DMS53 treated with DMSO at 0.1 percent for 48 hours (cell line): ENCODE results near the gene SLC43A2.
"Not testable (repeated sequence)": the region's sequence is repeated elsewhere in the genome, so short reads cannot be mapped to it uniquely, and the experiment has no call there.

ENCODE experiments used
- DNase-seq: peaks from one replicate; lab custom pipeline; 2025; ENCODE audit not compliant: unreplicated experiment; lab: John Stamatoyannopoulos, UW

Gene SLC43A2

DNA sequence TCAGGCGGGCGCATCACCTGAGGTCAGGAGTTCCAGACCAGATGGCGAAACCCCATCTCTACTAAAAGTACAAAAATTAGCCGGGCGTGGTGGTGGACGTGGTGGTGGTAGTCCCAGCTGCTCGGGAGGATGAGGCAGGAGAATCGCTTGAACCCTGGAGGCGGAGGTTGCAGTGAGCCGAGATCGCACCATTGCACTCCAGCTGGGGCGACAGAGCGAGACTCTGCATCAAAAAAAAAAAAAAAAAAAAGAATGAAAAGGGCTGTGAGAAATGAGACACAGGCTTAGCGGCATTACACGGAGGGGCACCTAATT, 65.2 kb downstream of the SLC43A2 start:
- DNase-seq, result not testable (repeated sequence)

DNA sequence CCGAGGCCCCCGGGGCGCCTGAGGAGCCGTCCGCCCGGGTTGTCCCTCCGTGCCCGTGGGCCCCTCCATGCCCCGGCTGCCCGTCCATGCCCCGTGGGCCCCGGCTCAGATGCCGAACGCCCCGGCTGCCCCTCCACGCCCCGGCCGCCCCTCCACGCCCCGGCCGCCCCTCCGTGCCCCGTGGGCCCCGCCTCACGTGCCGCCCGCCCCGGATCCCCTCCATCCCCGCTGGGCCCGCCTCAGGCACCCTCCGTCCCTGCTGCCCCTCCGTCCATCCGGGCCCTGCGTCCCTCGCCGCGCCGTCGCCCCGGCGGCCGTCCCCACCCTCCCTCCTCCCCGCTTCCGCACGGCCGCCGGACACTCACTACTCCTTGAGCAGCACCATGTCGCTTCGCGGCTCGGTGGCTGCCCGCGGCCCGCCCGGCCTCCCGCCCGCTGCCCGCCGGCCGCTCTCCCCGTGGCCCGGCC, 66.4 kb downstream of the SLC43A2 start:
- no peak for DNase-seq

DNA sequence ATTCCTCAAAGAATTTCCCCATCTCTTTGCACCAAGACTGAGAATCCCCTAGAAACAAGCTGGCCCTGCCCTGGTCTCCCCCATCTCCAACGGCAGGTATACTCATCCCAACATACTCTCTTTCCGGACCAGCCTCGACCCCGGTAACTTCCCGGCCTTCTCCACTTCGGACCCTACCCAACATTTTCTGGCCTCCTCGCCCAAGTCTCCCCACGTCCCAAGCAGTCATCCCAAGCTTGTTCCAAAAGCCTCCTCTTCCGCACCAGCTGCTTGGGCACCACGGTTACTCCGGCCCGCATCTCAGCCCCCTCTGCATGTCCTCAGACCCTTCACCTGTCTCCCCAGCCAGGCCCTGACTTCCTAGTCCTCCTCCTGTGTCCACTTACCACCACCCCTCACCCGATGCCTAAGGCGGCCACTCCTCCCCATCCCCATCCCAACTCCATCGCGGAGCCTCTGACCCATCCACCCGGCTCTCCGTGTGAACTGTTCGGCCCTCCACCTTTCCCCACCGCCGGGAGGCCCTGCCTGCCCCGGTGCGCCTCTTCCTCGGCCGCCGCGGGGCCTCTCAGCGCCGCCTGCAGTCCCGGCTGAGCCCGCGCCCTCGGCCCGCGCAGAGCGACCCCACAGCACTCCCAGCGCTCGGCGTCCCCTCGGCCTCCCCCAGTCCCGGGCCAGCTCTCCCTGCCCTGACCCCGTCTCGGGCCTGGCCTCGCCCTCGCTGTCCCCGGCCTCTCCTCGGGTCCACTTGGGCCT, 67.0 kb downstream of the SLC43A2 start:
- DNase-seq, result no peak

DNA sequence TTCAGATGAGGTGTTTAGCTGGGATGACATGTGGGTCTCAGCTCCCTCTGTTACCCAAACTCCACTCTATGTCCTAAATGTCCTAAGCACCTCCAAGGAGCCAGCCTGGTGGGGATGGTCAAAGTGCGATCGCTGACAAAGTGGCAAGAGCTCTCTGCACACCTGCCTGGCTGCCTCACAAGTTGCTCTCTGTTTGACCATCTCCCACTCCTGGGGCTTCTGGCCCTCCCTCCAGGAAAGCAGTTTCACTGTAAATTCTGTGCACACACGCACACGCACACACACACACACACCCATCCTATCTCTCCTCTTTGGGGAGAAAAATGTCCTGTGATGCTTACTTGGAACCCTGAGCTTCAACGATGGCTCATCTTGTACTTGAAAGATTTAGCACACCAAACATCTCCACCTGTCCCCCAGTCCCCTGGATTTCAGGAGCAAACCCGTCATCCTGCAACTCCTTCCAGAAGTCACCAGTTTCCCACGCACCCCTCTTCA, 67.7 kb downstream of the SLC43A2 start:
- DNase-seq, result no peak

DNA sequence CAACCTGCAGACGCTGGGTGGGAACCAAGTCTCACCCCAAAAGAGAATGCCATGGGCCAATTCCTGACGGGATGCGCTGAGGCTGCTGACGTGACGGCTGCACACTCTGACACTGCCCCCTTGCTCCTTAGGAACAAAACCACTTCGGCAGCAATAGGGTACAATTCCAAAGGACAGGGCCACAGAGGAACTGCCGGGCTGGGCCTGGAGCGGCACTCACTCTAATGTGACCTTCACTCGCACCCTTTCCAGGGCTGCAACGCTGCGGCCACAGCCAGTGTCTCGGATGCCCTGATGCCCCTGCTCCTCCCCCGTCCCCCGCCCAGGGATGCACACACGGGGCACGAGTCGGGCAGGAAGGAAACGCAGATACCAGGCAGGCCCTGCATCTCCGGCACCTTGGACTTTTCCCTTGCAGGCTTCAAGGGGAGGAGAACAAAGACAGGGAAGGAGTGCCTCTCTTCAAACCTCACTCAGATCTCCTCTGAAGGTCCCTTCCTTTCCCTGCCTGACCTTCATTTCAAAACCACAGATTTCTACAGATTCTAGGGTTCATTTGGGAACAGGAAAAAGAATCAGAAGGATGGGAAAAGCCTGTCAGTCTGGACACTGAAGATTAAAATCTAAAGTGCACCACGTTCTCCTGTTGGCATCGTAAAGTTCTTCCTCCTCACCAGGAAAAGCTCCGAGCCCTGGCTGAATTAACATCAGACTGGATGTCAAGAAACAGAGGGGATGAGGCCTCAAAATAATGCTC, 68.4 kb downstream of the SLC43A2 start:
- DNase-seq, result no peak

DNA sequence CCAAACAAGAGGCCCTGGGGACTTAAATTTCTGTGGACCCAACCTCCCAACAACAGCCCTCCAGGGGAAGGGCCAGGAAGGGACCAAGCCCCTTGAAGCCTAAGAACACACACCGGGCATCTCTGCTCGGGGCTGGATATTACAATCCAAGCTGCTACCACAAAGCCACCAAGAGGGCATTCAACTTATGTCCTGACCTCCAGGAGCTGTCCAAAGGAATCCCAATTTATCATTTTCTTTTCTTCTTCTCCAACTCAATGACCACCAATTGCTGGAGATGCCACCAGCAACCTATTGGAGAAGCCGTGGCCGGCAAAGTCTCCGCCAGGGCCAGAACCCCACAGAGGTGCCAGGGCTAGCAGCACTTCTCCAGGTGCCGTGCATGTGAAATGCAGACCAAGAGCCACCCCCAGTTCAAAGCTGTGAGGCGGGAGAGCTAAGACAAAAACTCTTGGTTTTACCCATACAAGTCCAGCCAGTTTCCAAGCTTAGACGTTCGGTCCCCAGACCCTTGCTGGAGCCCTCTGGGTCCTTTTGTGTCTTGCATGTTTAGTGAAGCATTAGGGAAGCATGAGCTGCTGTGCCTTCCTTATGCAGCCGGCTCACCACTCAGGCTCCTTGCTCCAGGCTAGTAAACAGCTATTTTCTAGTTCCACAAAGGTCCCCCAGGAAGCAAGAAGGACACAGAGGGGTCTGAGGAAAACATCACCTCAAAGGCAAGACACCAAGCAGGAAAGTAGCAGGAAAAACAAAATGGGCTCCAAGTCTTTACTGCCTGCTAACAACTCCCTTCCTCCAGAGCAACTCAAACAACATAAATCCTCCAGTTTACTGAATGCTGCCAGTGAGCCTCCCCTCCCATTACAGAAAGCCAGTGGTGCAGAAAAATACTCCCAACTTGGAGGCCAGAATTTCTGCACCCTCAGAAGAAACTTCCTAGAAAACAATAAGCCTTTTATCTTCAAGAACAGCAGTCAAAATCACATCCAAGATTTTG, 69.3 kb downstream of the SLC43A2 start:
- DNase-seq, result no peak

DNA sequence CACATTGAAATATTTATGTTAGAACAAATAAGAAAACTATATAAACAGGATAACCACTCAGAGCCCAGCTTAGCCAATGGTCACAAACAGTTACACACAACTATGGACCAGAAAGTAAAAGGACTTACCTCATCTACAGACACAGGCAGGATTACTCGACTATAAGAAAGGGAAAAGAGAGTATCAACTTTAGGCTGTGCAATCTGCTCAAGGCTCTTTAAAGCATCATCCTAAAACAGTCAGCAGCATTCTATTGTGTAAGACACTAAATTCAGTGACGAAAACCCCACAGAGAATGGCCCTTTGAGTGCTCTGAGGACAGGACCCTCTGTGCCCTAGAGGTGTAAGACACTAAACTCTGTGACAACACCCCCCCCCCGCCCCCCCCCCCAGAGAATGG, 70.2 kb downstream of the SLC43A2 start:
- DNase-seq, result no peak

DNA sequence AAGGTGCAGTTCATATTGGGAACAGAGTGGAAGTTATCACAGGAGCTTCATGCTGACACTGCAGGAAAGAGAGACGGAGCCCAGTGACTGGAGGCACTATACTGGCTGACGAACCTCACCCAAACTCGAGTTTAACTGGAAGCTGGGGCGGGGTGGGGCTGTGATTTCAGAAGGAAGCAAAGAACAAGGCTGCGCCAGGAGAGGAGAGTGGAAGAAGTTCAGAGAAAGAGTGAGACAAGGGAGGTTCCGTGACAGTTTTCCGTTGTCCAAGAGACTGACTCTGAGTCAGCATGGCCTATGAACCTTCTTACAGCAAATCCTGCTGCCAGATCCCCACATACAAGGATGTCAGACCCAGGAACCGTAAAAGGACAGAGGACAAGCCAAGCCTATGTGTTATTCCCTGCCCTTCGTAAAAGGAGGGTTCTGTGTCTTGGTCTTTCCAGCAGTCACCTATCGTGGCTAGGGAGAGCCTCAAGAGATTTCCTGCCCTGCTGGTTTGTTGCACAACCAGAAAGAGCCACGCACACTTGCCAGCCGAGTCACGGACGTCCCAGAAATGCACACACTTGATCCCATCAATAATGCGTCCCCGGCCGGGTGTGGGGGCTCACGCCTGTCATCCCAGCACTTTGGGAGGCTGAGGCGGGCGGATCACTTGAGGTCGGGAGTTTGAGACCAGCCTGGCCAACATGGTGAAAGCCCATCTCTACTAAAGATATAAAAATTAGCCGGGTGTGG, 71.1 kb downstream of the SLC43A2 start:
- no peak for DNase-seq

DNA sequence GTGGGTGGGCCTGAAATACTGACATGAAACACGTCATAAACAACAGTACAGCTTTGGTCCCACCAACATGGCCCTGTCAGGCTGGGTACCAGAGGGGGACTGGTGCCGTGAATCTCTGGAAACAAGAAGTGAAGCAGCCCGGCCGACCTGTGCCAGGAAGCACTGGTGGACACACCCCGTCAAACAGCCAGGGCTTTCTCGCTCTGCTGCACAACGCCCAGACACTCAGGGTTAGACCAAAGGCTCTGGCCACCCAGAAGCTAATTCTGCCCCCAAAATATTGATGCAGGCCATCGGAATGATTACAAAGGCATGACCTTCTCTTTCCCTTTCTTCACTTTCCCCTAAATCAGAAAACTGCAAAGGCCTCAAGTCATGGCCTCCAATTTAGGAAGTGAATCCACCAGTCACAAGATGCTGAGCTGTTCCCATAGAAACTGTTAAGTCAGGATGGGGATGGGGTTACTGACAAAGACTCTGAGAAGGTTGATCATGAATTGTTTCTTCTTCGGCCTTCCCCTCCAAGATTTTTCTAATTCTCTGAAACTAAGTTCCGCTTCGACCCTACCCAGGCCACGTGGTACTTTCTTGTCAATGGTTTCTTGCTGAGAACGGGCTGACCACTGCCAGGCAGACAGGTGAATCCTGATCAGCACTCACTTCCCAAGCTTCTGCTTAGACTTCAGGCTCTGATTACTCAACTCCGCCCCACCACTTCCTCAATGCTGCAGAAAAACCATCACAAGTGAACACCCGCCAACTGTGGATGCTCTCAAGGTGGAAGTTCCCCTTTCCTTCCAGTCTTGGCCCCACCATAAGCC, 72.8 kb downstream of the SLC43A2 start:
- DNase-seq, result no peak

DNA sequence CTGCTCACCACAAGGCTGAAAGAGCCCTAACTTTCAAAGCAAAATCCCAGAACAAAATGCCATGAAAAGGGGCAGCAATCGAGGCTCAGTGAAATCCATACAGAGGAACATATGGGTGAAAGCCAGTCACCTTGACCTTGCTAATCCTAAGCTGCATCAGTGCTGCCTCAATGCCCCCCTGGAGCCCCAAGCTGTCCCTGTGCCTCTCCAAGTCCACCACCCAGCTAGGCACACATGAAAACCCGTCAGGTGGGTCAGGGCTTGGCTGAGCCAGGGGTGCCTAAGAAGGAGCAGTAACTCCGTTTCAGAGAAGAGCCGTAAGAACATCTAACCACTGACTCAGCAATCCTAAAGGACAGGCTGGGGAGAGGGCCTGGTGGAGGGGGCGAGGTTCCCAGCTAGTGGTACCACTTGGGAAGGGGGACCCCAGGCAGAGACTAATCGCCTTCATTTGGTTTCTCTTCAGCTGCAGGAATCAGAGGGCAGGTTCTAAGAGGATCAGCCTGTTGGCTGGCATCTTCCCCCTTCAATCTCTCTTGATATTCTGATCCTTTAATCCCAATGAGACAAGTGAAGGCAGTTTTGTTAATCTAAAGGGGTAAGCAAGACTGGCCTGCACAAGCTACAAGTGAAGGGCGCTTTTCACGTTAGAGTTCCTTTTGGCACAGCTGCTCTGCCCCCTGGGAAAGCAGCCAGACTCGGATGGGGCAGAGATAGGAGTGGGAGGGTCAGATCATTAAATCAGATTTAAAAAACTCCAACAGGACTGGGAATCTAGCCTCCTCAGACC, 73.7 kb downstream of the SLC43A2 start:
- DNase-seq, result no peak

DNA sequence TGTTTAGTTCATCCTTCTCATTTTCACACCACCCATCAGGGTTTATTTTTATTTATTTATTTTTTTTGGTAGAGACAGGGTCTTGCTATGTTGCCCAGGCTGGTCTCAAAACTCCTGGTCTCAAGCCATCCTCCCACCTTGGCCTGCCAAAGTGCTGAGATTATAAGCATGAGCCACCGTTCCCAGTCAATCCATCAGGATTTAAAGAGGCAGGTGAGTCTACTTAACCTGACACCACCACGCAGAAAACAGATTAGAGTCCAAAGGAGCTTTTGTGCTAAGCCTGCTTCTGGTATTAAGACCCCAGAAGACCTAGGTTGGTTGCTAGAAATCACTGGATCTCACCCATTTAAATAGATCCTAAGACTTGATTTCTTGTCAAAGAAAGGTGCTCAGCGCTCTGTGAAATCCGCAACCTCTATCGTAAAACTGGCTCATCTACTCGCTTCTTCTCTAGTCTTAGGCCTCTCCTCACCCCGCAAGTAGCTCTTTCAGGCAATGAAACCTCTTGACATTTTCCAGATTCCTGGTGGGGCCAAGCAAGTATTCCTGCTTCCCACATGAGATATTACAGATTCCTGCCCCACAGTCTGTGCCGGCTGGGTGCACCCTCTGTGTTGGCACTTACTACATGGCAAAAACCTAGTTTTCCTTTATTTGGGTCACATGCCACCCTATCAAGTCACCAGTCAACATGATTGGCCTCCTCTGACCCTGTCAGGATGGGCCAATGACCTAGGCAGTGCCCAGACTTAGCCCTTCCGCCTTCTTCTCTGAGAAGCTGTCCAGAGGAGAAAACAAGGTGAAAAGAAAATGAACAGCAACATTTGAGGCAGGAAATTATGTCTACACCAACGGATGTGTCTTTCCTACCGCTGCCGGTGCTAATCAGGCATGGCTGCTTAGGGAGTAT, 75.0 kb downstream of the SLC43A2 start:
- no peak for DNase-seq

DNA sequence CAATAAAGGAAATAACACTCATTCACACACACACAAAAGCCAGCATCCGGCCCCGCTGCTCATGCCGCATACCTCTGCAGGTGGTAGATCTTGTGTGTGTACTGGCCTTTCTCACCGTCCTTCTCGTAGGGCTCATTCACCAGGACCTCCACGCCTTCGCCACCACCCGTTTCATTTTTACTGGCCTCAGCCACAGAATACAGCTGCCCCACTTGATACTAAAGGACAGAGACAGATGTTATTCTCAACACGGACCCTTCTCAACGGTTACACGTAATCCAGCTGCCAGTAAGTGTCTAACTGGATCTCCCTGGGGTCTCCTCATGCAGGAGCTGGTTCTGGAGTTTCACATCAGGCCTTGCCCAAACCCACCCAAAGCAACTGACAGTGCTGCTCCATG, 75.7 kb downstream of the SLC43A2 start:
- DNase-seq, result no peak

DNA sequence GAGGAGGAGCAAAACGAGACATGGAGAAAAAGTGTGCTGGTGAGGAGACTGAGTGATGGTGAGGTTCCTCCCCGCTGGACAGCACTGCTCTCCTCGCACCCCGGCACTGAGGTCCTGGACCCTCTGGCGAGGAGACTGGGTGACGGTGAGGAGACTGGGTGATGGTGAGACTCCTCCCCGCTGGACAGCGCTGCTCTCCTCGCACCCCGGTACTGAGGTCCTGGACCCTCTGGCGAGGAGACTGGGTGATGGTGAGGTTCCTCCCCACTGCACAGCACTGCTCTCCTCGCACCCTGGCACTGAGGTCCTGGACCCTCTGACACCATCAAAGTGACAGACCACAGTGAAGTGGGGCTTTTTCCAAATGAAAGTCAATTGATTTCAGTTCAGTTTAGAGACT, 76.9 kb downstream of the SLC43A2 start:
- DNase-seq, result no peak

DNA sequence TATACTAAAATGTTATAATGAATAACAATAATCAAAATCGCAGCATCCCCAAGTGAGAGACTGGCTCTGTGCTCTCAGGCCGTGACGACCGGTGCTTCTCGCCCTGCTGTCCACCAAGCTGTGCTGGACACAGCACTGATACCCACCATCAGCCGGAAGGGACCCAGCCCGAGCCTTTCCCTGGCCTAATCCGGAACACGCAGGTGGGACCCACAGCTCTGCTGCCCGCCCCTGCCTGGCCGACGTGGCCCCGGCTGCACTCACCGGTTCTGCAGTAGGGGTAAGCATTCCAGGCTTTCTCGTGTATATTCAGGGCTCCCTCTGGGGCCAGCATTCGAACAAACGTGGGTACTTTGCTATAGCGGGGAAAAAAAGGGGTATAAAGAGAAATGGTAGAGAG, 80.6 kb downstream of the SLC43A2 start:
- DNase-seq, result no peak

DNA sequence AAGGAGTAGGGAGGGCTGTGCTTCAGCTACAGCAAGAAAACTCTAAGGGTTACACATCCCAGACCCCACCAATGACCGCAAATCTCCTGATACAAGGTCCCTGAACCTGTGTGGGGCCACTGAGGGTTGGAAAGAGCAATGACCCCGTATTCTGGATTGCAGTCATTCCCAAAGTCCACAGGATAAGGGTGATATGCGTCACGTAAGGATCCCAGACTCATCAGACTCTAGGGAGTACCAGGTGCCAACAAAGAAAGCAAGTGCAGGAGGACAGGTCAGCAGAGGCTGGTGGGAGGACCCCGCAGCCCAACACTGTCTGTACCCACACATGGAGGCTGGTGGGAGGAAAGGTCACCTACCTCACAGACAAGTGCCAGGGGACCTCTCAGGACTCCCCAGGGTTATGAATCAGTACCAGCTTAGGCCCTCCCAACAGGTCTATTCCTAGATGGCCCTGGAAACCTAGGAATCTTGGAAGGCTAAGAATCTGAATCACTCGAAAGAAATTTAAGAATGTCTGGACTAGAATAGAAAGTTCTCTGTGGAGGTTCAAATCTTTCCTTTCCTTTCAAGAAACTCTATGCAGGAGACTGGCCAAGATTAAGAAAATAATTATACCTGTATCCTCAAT, 82.2 kb downstream of the SLC43A2 start:
- no peak for DNase-seq

DNA sequence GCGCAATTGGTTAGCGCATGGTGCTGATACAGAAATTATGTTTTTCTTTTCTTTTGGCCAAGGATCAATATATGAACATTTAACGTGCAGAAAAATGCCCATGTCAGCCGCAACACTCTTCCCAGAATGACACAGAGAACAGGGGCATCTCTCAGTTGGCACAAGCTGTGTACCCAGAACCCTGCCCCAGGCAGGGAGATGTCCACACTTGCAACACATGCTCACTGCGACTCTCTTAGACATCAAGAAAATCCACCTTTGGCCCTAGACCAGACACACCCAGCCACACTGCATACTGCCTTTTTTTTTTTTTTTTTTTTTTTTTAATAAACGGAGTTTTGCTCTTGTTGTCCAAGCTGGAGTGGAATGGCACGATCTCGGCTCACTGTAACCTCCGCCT, 83.0 kb downstream of the SLC43A2 start:
- DNase-seq, result no peak

DNA sequence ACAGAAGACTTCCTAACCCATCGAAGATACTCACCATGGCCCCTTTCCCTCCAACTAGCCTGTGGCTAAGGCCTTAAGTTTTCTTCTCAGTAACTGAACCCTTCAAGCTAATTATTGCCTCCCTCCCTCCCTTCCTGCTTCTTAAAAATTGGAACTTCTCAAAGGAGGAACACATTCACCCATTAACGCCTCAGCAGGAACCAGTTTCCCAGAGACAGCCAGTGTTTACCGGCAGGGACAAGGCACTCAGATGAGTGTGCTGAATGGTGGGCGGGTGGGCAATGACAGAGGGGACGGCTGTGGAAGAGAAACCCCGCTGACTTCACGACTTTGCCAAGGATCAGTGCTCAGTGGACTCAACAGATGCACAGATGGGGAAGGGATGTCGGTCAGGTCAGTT, 86.3 kb downstream of the SLC43A2 start:
- DNase-seq, result no peak
